Breast epithelium (tissue), 4 donors: ENCODE data around the gene TBC1D1. TPM values are rescaled to one million over a fixed set of nuclear protein-coding genes. Genes with fewer than 3 reads are reported as not detected.

Experiments used
- DNase-seq, 2 donors: peaks; one replicate each; pipeline ENCODE4 v3.0.0-alpha.2; 2019; ENCODE audit warnings: low spot score in 2 of 2
- H3K27ac ChIP-seq, 2 donors: fragments of 200-600 bp; sonication (generic) in 1 of 2; one replicate each; pipeline ENCODE4 v1.5.1; 2016 to 2019; ENCODE audit warnings: mild to moderate bottlenecking in 1 of 2
- H3K27me3 ChIP-seq, 2 donors: fragments of 200-600 bp; sonication (generic) in 1 of 2; one replicate each; pipeline versions ENCODE4 v1.5.1 to v1.6.0; 2017 to 2019; ENCODE audit warnings: control low read depth in 1 of 2, mild to moderate bottlenecking in 1 of 2
- H3K36me3 ChIP-seq: fragments of 200-600 bp; one replicate; pipeline ENCODE4 v1.5.1; 2019
- H3K4me1 ChIP-seq, 2 donors: fragments of 200-600 bp; sonication (generic); one replicate each; pipeline ENCODE4 v1.5.1; 2016 to 2019; ENCODE audit warnings: control low read depth in 1 of 2
- H3K4me3 ChIP-seq, 3 donors: fragments of 200-600 bp; sonication (generic); 1 replicate in 2 of 3; 2 replicates in 1 of 3; pipeline ENCODE4 v1.5.1; 2016 to 2019; ENCODE audit warnings: mild to moderate bottlenecking in 3 of 3, moderate library complexity in 2 of 3
- H3K9me3 ChIP-seq, 2 donors: fragments of 200-600 bp; sonication (generic) in 1 of 2; one replicate each; pipeline ENCODE4 v1.5.1; 2016 to 2019; ENCODE audit warnings: control low read depth in 1 of 2
- CTCF ChIP-seq, 3 donors: fragments of 450-650 bp; IDR thresholded peaks; one replicate each; pipeline ENCODE4 v1.5.1; 2016 to 2017; ENCODE audit warnings: antibody characterized with exemption in 3 of 3, mild to moderate bottlenecking in 3 of 3, moderate library complexity in 3 of 3
- POLR2A ChIP-seq: fragments of 450-650 bp; IDR thresholded peaks from one replicate; pipeline ENCODE4 v1.6.1; 2016; ENCODE audit warnings: antibody characterized with exemption, mild to moderate bottlenecking, moderate library complexity
- POLR2AphosphoS5 ChIP-seq, 3 donors: sonication (generic); formaldehyde crosslinking; IDR thresholded peaks; one replicate each; pipeline ENCODE4 v1.6.1; 2017; ENCODE audit warnings: antibody characterized with exemption in 3 of 3
- intact Hi-C: fragments of 100-400 bp; cut with DNase I; formaldehyde crosslinking; loops from one replicate; pipeline ENCODE4 v1.15.1; 2023; ENCODE audit warnings: low total_unique reads
- total RNA-seq, 3 donors: library from RNA; depleted of rRNA; stranded (reverse); fragments of >200 nt; gene quantifications; one replicate each; pipeline ENCODE4 v1.1.0, GENCODE V29; 2016

The TBC1D1 gene
- total RNA-seq, 3 donors from 2014 or later: 55.2 to 80.9 (median 63.9) TPM

GRCh38 chr4:38021751-38022150 is 130.9 kb downstream of the TBC1D1 start:
- no peaks in the 10 kb centered on the region for H3K4me1 ChIP-seq

GRCh38 chr4:38023347-38024205 is 132.7 kb downstream of the TBC1D1 start:
- intact Hi-C loops: loop anchor here (10.0 kb wide), 1 partner anchor 209 kb away; no protein-coding TSS in a partner anchor
- H3K9me3 ChIP-seq: no peaks in the 10 kb centered on the region
- H3K4me1 ChIP-seq: no peaks in the 10 kb centered on the region
- DNase-seq: no peak
- no peak overlapping the region for H3K27ac ChIP-seq
- H3K4me3 ChIP-seq: no peak overlapping the region
- no peaks in the 10 kb centered on the region for H3K36me3 ChIP-seq
- TF ChIP-seq POLR2AphosphoS5 (IDR thresholded peaks at IDR 0.05) (no peak), POLR2A (no peak), CTCF (IDR thresholded peaks at IDR 0.05) (no peak)
- no peaks in the 10 kb centered on the region for H3K27me3 ChIP-seq

More at GRCh38 chr4:38021751-38022150, 130.9 kb downstream of the TBC1D1 start:
- no peak overlapping the region for H3K27ac ChIP-seq
- H3K4me3 ChIP-seq: no peak overlapping the region
- no peaks in the 10 kb centered on the region for H3K36me3 ChIP-seq
- TF ChIP-seq CTCF (IDR thresholded peaks at IDR 0.05) (no peak), POLR2A (no peak), POLR2AphosphoS5 (IDR thresholded peaks at IDR 0.05) (no peak)
- no peak for DNase-seq
- no peaks in the 10 kb centered on the region for H3K27me3 ChIP-seq
- H3K9me3 ChIP-seq: no peaks in the 10 kb centered on the region
- intact Hi-C loops: loop anchor here (10.0 kb wide), 1 partner anchor 207 kb away; no protein-coding TSS in a partner anchor

GRCh38 chr4:38024206-38024509 is 133.3 kb downstream of the TBC1D1 start:
- Histone ChIP-seq H3K36me3 (no peaks in the 10 kb centered on the region), H3K9me3 (no peaks in the 10 kb centered on the region), H3K27me3 (no peaks in the 10 kb centered on the region), H3K27ac (no peak overlapping the region), H3K4me3 (no peak overlapping the region), H3K4me1 (no peaks in the 10 kb centered on the region)
- TF ChIP-seq CTCF (IDR thresholded peaks at IDR 0.05) (no peak), POLR2A (no peak), POLR2AphosphoS5 (IDR thresholded peaks at IDR 0.05) (no peak)
- DNase-seq: no peak
- intact Hi-C loops: loop anchor here (10.0 kb wide), 1 partner anchor 209 kb away; no protein-coding TSS in a partner anchor

GRCh38 chr4:38025665-38026064 is 134.8 kb downstream of the TBC1D1 start:
- Histone ChIP-seq H3K27ac (no peak overlapping the region), H3K4me3 (no peak overlapping the region), H3K27me3 (no peaks in the 10 kb centered on the region), H3K4me1 (no peaks in the 10 kb centered on the region), H3K36me3 (no peaks in the 10 kb centered on the region), H3K9me3 (no peaks in the 10 kb centered on the region)
- intact Hi-C loops: loop anchor here (10.0 kb wide), 1 partner anchor 211 kb away; no protein-coding TSS in a partner anchor
- TF ChIP-seq POLR2A: no peak
- TF ChIP-seq POLR2AphosphoS5 (IDR thresholded peaks at IDR 0.05): no peak
- no peak for TF ChIP-seq CTCF (IDR thresholded peaks at IDR 0.05)
- no peak for DNase-seq

- intact Hi-C loops: loop anchor here (10.0 kb wide), 1 partner anchor 211 kb away; no protein-coding TSS in a partner anchor
- no peaks in the 10 kb centered on the region for H3K9me3 ChIP-seq
- TF ChIP-seq POLR2AphosphoS5 (IDR thresholded peaks at IDR 0.05): no peak
- TF ChIP-seq CTCF (IDR thresholded peaks at IDR 0.05): no peak
- no peak for TF ChIP-seq POLR2A
- no peaks in the 10 kb centered on the region for H3K4me1 ChIP-seq
- H3K27me3 ChIP-seq: no peaks in the 10 kb centered on the region
- no peak overlapping the region for H3K27ac ChIP-seq
- no peak for DNase-seq
- H3K4me3 ChIP-seq: no peak overlapping the region
- H3K36me3 ChIP-seq: no peaks in the 10 kb centered on the region
Measured at GRCh38 chr4:38026158-38026740, 135.4 kb downstream of the TBC1D1 start.
